Renal cortex interstitium (tissue), 11 donors: ENCODE data around the gene NUP50. TPM values are rescaled to one million over a fixed set of nuclear protein-coding genes. Genes with fewer than 3 reads are reported as not detected.

Experiments used
- DNase-seq, 11 donors: peaks; one replicate each; pipeline ENCODE4 v3.0.0-alpha.2; 2013; ENCODE audit warnings: low read depth in 9 of 11, low spot score in 4 of 11; ENCODE audit errors: extremely low read depth in 1 of 11
- polyA plus RNA-seq, 3 donors: library from polyadenylated mRNA; unstranded; fragments of 120-200 nt; gene quantifications; one replicate each; pipeline ENCODE4 v1.2.1, GENCODE V29; 2013; ENCODE audit not compliant: insufficient read length in 3 of 3

The NUP50 gene
- polyA plus RNA-seq, 3 donors: 52.0 to 60.3 (median 55.6) TPM

DNA sequence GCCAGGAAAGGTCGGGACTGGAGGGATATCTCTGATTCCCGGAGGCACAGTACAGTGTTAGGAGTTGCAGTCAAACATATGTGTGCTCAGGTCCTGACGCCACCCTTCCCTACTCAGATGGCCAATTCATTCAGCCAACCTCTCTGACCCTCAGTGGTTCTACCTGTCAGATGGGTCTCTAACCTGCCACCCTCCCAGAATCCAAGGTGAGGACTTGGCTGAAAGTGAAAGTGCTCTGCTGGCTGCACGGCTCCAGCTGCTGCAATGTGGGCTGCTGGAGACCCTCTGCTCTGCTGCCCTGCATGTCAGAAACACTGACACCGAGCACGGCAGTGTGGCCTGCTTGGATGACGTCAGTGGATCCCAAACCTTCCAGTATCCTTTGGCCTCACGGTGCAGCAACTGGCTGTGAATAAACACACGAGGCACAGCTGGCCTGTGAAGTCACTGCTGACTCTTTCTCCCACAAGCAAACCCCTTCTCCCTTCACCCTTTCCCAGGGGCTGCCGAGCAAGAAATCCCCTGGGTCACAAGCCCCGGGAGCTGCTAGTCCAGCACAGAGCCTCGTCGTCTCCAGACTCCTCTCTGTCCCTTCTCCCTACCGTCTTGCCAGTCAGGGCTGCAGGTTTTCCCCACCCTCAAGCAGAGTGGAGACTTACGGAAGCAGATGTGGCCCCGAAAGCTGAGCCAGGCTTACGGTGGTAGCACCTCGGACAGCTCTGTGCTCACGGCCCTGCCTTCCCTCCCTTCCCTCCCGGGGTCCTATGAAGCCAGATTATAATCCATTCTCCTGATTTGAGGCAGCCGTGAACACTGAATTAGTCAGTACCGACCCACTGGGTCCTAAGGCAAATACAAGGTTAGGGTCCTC is 52.6 kb downstream of the NUP50 start:
- DNase-seq: no peak

- no peak for DNase-seq
Observed at GRCh38 chr22:45217345-45217744, 53.6 kb downstream of the NUP50 start.

- DNase-seq: no peak
Observed at GRCh38 chr22:45217806-45218205, 54.1 kb downstream of the NUP50 start.

GRCh38 chr22:45218976-45219375 is 55.3 kb downstream of the NUP50 start:
- DNase-seq: no peak

DNA sequence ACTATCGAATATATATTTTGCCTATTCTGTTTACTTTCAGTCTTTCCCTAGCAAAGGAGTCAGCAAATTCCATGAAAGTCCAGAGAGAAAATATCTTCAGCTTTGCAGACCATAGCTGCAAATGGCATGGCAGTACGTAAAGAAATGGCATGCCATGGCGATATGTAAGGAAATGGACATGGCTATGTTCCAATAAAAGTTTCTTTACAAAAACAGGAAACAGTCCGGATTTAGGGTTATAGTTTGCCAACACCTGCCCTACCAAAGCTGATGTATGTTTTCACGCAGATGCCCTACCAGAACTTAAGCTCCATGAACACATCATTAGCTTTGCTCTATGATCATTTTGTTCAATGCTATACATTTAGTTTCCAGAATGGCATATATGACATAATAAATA is 57.5 kb downstream of the NUP50 start:
- DNase-seq: no peak

- DNase-seq: no peak
Observed at GRCh38 chr22:45223304-45224117, 59.8 kb downstream of the NUP50 start.

DNA sequence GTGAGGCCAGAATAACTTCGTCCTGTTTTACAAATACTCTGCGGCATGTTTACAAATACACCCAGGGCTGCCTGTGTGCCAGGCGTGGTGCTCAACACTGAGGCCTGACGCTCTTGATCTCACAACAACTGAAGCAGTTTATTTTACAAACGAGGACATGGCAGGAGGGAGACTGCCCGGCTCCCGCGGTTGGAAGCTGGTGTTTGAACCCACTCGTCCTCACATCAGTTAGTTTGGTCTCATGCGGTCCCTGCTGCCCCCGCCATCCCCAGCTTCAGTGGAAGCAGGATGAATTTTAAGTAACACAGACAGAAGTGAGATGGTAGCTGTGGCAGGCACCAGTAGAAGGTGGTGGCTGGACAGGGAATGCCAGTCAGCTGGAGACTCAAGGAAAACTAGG is 60.6 kb downstream of the NUP50 start:
- DNase-seq: no peak

DNA sequence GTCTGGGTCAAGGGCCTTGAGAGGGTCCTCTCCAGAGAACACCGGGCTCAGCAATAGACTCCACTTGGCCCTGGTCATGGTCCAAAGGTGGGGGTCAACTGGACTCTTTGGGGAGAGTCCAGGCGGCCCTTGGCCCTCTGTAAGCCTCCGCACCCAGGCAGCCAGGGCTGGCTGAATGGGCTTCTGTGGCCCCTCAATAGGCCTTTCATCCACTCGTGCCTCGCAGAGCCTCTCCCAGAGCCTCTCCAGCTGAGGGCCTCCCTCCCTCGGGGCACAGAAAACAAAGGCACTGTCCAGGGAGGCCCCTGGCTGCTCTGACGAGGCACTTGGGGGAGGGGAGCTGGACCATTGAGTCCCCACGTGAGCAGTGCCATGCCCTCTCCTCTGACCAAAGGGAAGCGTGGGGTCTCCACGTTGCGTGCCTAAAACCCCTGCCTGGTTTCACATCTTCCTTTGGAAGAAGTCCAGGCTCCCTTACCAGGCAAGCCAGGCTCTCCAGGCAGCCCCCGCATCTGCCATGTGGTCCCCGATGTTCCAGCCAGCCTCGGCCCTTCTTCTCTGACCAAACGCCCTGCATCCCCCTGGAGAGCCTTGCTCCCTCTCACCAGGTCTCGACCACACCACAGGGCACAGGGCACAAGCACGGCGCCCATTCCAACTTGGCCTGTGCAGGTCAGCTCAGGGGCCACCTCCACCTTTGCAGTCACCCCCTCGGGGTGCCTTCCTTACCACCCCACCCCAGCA is 61.4 kb downstream of the NUP50 start:
- DNase-seq: no peak

GRCh38 chr22:45225732-45226502 is 62.2 kb downstream of the NUP50 start:
- no peak for DNase-seq

GRCh38 chr22:45226503-45227186 is 62.9 kb downstream of the NUP50 start:
- no peak for DNase-seq

GRCh38 chr22:45227645-45228400 is 64.1 kb downstream of the NUP50 start:
- no peak for DNase-seq

GRCh38 chr22:45228401-45228754 is 64.7 kb downstream of the NUP50 start:
- no peak for DNase-seq

DNA sequence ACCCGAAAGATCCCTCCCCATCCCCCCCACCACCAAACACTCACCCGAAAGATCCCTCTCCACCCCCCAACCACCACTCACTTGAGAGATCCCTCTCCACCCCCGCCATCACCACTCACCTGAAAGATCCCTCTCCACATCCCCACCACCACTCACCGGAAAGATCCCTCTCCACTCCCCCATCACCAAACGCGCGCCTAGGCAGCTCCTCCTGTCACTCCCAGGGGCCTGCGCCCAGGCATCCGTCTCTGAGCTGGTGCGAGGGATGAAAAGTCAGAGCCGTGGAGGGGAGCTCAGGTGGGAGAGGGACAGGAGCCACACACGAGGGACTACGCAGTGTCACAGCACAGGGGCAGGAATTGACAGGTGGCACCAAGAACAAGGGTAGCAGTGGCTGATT is 65.5 kb downstream of the NUP50 start:
- no peak for DNase-seq

DNA sequence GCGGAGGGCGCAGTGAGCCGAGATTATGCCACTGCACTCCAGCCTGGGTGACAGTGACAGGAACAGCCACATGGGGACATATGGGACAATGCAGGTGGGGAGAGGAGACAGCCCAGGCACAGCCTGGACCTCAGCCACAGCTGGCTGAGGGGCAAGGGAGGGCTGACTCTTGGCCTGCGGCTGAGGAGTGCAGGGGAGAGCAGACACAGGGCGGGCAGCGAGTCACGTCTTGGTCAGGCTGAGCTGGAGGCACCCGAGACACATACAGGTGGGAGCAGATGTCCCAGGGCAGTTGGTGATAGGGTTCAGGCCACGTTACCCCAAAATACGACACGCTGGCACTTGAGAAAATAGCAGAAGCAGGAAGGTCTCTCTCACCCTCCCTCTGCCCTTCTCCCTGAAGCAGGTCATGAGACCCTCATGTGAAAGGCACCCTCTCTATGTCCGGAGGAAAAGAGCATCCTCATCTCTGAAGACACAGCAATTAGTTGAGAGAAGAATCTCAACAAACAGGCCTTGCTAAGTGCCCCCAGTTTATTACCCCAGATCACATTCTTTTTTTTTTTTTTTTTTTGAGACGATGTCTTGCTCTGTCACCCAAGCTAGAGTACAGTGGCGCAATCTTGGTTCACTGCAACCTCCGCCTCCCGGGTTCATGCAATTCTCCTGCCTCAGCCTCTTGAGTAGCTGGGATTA is 66.4 kb downstream of the NUP50 start:
- DNase-seq: no peak

DNA sequence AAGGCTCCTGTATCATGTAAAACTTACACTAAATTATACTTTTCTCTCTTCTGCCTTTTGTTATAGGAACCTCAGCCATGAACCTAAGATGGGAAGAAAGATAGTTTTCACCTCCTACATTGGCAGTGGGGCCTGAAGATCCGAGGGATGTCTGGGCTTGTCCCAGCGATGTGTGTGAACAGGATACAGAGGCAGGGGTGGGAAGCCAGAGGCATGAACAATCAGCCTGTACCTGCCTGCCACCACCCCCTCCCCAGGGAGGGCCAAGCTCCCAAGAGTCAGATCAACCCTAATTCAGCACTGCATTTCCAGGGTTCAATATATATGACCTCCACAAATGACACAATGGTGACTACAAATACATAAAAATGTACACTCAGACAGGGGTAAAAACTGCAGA is 67.6 kb downstream of the NUP50 start:
- DNase-seq: no peak

DNA sequence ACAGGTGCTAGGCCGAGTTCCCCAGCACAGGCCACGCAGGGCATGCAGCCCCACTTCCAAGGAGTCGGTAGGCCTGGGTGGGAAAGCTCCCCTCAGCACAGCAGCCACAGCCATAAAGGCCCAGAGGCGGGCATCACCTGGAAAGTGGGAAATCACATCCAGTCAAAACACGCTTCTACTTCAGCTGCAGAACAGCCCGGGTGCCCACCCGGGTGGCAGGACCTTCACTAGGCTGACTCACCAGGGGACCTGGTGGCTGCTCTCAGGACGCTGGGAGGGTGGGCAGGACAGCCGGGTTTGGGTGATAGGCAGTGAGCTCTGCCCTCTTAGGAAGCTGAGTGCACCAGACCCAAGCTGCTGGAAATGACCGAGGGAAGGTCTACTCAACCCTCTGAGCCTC is 69.7 kb downstream of the NUP50 start:
- DNase-seq: no peak

DNA sequence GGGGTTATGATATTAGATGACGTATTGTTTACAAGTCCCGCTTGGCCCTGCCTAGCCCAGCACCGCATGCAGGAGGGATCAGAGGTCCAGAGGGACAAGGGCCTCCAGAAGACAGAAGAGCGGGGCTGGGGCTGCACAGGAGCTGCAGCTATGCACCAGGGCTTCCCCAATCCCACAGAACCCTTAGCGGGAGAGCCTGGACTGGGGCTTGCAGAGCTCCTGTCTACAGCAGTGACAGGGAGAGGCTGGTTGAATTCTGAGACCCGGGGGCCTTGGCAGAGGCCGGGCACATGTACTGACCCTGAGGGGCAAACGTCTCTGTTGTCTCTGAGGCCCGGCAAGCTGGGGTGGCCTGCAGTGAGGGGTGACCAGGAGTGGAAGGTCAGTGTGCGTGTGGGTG is 70.1 kb downstream of the NUP50 start:
- DNase-seq: no peak
